HG02943 (cell line): Measurements from ENCODE around the gene ALG8.
"Not testable (repeated sequence)": the region's sequence is repeated elsewhere in the genome, so short reads cannot be mapped to it uniquely, and the experiment has no call there.

Experiments
- ATAC-seq: cut with Tn5 transposase; IDR thresholded peaks from one replicate; pipeline ENCODE4 v1.9.1; 2021; ENCODE audit warnings: mild to moderate bottlenecking, low read depth, moderate library complexity; ENCODE audit not compliant: unreplicated experiment

The ALG8 gene

DNA sequence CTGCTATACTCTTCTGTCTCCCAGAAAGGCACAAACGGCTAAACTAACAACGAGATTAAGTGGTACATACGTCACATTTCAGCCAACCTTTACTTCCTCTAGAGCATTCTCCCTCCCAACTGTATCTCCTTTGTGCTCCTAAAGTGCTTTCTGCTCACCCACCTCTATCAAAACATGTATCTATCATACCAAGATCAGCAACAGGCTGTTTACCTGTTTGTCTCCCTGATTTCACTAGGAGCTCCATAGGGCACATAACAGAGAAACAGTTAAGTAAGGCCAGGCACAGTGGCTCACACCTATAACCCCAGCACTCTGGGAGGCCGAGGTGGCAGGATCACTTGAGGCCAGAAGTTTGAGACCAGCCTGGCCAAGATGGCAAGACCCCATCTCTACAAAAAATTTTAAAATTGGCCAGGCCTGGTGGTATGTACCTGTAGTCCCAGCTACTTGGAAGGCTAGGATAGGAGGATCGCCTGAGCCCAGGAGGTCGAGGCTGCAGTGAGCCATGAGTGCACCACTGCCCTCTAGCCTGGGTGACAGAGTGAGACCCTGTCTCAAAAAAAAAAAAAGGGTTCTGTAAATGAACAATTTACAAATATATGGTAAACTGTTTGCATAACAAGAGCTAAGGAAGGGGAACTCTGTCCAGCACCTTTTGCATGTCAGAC, 62.6 kb downstream of the ALG8 start:
- ATAC-seq, result no peak

DNA sequence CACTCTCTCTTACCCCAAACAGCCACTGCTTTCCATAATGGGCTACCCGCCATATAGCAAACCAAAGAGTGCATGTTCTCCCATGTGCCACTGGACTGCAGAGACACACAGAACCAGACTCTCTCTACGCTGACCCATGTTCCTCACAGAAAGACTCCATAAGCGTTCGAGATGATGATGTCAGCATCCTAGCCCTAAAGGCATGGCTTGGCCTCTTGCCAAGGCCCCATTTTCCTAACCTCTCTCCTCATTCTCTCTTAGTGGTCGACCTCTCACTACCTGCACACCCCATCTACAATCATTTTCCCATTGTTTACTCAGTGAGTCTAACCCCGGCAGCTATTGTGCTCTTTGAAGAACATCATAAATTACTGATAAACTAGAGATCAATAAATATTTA, 64.7 kb downstream of the ALG8 start:
- ATAC-seq, result no peak

DNA sequence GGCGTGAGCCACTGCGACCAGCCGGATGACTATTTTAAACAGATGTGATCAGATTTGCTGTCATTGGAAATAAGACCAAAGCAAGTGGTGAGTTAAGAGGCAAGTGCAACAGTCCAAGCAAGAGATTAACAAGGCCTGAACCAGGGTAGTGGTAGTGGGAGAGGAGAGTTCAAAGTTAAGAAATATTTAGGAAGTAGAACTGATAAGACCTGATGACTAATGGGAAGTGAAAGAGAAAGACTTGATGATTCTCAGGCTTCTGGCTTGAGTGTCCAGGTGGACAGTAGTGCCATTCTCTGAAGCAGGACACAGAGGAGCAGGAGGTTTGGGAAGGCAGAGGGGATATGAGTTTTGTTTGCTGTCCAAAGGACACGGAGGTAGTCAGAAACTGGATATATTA, 67.0 kb downstream of the ALG8 start:
- no peak for ATAC-seq

DNA sequence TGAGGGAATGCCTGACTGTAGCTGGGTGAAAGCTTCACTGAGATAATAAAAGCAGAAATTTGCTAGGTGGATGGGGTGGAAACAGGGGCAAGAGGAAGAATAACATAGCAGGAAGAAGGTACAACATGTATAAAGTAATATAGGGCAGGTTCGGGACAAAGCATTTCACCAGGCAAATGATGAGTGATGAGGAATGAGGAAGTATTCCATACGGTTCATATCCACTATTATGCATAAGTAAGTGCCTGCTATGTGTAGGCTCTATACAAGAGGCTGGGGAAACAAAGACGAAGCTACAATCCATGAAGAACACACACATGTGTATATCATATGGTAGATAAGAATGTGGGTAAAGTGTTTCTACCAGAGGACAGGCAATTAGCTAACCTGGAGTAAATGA, 67.7 kb downstream of the ALG8 start:
- no peak for ATAC-seq

DNA sequence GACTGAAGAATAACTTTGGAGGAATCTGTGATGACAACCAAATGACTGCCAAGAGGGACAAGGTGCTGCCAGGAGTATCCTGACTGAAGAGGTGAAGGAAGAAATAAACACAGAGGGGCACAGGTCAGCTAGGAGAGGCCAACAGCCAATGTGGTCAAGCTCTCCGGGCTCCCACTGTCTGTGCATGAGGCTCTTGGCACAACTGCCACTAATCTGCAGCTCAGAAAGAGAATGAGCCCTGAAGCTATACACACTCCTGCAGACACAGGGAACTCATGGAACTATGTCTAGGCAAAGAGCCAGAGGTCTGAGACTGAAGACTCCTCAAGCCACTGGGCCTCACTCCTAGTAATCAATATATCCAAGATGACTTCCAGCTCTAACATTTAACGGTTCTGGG, 68.8 kb downstream of the ALG8 start:
- no peak for ATAC-seq

DNA sequence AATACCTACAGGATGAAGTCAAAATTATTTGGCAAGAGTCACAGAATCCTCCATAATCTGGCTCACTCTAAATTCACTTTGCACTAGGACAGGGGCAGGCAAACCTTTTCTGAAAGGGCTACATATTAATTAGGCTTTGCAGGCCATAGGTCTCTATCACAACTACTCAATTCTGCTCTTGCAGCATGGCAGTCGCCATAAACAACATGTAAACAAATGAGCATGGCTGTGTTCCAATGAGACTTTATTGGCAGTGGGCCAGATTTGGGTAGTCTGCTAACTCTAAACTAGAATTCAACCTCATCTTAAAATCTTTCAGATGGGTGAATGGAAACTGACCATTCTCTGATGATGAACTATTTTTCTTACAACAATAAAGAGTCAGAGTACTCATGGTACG, 70.0 kb downstream of the ALG8 start:
- ATAC-seq, result no peak

DNA sequence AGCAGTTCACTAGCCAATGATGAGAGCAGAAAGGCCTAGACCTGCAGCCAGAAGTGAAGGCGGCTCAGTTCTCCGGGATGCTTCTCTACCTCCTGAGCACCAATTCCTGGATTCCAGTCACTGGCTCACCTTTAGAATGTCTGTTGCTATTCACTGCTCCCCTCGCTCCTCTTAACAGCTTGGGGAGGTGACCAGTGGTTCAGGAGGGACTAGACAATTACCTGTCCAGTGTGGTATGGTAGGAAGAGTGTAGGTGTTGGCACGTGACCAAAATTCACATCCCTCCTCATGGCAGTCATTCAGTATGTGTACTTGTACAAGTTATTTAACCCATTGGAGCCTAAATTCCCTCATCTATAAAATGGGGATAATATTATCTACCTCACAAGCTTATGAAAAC, 71.7 kb downstream of the ALG8 start:
- no peak for ATAC-seq

DNA sequence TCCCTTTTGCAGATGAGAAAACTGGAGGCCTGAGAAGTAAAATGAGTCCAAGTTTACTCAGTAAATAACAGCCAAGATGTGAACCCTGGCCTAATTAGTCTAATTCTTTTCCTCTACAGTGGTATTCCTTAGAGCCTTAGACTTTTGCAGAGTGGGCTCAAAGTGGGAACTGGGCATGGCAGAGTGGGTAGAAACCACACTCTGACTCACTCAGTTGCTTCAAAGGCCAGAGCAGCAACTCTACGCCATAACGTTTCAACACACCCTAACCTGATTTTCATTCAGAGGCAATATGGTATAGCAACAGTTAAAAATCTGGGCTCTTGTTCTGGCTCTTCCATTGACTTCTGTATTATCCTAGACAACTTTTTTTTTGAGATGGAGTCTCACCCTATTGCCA, 73.0 kb downstream of the ALG8 start:
- ATAC-seq, result no peak

DNA sequence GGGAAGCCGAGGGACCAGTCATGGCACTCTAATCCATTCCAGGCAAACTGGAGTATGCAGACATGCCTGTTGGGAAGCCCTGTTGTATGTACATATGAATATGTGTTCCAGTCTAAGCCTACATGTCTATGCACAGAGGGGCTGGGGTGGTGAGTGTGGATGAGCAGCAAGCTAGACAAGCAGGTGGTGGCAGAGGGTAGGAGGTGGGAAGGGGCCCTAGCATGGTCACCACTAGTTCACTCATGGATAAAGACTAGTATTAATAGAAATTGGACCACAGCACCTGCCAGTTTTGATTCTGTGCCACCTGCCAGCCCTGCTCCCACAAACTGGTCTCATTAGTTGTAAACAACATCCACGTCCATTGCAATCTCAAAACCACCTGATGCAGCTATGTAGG, 74.2 kb downstream of the ALG8 start:
- ATAC-seq, result no peak

DNA sequence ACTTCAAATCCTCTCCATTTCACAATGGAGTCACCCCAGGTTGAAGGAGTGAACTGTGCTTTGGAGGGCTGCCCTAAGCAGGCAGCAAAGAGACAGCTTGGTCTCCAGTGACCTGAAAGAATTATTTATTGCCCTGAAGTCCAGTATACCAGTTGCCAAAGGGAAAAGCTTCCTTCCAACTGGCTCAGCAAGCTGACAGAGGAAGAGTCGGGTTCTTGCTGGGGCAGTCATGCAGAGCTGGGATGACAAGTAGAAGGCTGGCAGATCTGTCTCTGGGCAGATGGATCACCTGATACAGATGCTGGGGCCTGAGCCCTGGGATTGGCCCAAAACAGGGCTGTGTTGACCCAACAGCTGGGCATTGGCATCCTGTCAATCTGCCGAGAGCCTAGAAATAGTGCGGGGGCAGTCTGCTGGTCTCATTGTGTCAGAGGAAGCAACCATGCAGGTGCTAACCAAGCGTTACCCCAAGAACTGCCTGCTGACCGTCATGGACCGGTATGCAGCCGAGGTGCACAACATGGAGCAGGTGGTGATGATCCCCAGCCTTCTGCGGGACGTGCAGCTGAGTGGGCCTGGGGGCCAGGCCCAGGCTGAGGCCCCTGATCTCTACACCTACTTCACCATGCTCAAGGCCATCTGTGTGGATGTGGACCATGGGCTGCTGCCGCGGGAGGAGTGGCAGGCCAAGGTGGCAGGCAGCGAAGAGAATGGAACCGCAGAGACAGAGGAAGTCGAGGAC, 75.8 kb downstream of the ALG8 start, which contains the start of gene THRSP:
TSS of gene THRSP (plus strand) at position 422 of the 742 bp plus-strand sequence. CDS start at position 443, 21 bp downstream.
- ATAC-seq, result no peak

DNA sequence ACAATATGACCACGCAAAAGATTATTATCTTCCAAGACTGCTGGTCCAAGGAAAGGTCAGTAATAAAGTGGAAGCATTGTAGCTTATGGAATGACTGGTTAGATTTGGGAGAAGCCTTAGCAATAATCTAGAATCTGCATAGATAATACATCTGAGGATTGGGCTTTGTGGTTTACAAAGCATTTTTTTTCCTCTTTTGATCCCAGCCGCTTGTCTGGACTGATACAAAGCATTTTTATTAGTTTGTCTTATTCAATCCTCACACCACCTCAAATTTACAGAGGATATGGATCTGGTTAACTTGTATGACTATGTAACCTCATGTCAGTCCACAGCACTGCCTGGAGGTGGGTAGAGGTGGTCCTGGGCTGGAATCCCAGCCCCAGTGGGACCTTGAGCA, 76.8 kb downstream of the ALG8 start:
- no peak for ATAC-seq

DNA sequence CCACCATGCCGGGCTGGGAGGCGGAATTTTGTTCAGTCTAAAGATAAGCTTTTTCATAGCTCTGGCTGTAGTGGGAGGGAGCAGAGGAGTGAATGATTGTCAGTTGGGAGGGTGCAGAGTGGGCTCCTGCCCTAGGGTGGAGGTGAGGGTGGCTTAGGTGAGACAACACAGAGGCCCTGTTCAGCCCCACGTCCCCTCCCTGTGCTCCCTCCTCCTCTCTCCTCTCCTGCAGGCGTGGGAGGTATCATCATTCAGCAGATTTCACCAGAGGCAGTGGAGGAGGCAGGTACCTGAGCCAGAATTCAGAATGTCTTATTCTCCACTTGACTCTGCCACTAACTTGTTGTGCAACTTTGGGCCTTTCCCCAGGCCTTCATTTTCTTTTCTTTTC, 77.5 kb downstream of the ALG8 start:
- ATAC-seq, result no peak

DNA sequence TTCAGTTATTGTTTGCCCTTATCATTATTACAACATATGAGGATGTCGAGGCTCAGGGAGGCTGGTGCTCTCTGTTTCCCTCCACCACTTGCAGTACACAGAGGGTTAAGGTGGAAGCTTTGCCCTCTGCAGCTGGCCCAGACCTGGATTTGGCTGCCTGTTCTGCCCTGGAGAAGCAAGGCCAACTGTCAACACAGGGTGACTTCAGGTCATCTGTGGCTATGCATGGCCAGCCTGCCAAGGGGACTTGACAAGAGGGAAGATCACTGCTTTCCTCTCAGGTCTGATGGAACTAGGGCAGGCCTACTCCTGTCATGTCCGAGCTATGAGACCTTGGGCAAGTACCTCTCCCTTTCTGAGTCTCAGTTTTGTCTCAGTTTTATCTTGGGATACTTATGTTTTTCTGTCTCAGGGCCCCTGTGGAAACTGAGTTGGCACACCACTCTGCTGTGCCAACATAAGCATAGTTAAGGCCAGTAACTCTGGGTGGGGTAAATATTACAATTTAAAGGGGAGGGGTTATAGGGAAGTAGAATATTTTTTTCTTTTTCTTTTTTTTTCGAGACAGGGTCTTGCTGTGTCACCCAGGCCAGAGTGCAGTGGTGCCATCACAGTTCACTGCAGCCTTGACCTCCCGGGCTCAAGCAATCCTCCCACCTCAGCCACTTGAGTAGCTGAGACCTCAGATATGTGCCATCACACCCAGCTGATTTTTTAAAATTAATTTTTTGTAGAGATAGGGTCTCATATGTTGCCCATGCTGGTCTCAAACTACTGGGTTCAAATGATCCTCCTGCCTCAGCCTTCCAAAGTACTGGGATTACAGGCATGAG, 78.1 kb downstream of the ALG8 start:
- ATAC-seq, result no peak

DNA sequence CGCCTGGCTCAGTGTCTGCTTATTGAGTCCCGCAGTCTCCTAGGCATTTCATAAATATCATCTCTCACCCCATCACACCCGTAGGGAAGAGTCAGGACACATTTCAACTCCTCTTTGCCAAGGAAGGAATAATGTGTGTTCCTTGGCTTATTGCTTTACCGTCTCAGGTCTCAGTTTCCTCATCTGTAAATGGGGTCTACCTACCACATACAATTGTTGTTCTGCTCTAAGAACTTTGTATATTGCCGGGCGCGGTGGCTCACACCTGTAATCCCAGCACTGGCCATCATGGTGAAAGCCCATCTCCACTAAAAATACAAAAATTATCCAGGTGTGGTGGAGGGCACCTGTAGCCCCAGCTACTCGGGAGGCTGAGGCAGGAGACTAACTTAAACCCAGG, 78.9 kb downstream of the ALG8 start:
- ATAC-seq, result no peak

DNA sequence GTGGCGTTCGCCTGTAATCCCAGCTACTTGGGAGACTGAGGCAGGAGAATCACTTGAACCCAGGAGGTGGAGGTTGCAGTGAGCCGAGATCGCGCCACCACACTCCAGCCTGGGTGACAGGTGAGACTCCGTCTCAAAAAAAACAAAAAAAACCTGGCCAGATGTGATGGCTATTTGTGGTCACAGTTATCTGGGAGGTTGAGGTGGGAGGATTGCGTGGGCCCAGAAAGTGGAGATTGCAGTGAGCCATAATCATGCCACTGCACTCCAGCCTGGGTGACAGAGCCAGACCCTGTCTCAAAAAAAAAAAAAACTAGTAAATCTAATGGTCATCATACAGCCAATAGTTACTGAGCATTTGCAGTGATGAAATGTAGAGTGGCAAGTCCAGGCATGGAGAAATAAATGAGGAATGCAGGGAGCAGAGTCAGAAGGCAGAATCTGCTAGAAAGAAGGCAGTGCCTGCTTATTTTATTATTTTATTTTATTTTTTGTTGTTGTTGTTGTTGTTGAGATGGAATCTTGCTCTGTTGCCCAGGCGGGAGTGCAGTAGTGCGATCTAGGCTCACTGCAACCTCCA, 79.6 kb downstream of the ALG8 start:
- not testable (repeated sequence) for ATAC-seq

DNA sequence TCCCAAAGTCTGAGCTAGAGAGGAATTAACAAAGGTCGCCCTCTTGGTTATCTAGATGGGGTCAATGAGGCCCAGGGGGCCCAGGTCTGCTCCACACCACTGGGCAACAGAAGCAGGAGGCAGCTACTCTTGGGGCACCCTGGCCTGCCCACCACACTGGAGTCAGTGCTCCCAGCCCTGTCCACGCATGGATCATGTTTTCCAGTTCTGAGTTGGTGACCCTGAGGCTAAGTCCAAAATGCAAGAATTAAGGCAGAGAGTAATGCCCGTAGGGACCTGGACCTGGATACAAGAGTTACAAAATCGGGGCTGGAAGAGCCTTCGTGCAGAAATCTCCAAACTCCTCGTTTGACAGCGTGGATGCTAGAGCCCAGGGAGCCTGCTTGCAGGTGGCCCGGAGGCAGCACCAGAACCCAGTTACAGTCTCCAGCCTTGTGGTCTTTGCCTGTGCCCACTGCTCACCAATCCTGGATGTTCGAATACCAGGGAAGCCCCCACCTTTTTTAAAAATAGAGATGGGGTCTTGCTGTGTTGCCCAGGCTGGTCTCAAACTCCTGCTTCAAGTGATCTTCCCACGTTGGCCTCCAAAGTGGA, 81.9 kb downstream of the ALG8 start:
- ATAC-seq, result no peak

DNA sequence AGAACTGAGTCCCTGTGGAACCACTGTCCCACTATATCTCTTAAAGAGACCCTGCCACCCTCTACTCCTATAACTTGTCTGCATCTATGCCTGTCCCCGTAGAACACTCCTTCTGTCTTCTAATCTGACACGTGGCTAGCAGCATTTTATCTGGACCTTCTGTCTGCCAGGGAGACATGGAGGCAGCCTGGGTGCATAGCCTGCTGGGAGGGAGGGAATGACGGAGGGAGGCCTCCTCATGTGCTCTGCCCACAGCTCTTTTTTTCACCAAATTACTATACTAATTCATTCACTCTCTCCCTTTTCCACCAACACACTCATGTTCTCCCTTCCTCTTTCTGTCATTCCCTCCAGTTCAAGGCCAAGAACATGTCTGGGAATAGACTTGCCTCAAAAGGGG, 83.3 kb downstream of the ALG8 start:
- no peak for ATAC-seq

DNA sequence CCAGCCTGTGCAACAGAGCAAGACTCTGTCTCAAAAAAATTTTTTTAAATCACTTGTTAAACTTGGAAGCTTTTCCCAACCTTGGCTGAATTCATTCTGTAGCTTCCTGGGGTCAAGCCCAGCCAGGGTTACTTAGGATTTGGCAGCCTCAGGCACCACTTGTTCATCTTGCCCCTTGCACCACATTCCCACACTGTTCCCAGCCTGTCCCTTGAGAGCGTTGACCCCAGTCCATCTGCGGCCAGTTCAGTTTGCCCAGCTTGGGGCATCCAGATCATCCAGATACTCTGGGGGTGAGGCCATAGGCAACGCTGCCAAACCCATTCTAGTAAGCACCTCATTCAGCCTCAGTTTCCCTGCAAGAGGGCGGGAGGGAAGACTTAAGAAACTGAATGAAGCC, 84.5 kb downstream of the ALG8 start:
- ATAC-seq, result no peak

DNA sequence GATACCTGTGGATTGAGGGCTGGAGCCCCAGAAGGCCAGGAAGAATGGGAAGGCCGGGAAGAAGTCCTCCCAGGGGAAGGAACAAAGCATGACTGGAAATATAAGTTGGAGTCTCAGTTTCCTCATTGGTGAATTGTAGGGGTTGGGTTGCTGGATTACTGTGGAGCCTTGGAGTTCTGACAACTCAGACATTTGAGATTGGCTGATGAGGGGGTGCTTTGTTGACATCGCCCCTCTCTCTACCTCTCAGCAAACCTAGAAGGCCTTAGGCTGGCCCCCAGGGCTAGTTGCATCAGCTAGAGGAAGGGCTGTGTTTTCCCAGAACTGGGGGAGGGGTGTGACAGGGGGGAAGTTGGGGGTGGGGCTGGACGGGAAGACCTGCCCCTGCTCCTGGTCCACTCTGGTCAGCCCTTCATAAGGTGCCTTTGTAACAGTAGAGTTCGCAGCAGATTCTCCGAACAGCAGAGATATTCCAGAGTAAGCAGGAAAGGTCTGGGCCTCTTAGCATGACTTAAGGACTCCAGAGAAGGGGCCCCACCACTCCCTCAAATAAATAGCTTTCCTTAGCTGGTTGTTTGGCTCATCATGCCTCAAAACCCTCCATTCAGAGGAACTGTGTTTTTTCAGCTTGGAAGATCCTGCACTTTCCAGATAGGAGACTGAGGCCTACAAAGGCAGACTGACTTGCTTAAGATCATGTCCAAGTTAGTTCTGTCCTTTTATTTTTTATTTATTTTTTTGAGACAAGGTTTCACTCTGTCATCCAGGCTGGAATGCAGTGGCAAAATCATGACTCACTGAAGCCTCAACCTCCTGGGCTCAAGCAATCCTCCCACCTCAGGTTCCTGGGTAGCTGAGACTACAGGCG, 88.2 kb downstream of the ALG8 start:
- no peak for ATAC-seq
